HG02610 (cell line): ENCODE data around the gene SLC30A1.

ENCODE experiments used
- ATAC-seq: cut with Tn5 transposase; IDR thresholded peaks from one replicate; pipeline ENCODE4 v1.9.1; 2021; ENCODE audit warnings: mild to moderate bottlenecking, moderate library complexity; ENCODE audit not compliant: unreplicated experiment

Gene SLC30A1

DNA sequence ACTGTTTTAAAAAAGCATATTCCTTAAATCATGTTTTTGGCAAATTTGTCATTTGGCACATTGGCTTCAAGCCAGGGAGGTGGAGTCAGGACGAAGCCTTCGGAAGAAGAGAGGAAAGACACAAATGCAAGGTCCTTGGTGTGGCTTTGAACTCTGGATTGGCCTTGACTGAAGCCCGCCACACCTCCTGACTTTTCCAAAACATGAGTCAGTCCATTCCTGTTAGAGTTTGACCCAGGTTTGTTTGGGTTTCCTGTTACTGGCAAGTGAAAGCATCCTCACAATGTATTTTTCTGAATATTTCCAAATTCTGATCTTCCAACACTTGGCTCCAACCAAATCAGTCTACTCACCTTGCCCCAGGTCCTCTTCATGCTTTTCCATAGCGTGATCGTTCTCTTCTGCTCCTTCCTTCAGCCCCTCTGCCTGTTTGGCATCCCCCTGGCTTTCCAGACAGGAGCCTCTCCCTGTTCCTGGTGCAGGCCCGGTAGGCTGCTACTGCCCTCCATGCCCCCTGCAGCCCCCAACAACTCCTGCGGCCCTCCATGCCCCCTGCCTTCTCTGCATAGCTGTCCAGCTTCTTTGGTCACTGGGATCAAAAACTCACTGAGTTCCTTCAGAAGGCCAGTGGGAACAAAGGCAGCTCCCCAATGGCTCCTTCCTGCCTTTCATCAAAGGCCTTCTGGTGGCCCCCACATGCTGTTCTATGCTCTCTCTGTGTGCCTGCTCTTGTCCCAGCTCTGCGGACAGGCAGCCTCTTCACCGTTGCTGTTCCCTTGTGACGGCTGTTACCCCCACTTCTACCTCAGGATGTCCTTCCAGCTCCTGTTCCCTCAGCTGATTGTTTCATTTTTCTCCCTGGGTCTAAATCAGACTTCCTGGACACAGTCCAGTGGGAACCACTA lies 30.4 kb upstream of the SLC30A1 start:
- ATAC-seq, result no peak

DNA sequence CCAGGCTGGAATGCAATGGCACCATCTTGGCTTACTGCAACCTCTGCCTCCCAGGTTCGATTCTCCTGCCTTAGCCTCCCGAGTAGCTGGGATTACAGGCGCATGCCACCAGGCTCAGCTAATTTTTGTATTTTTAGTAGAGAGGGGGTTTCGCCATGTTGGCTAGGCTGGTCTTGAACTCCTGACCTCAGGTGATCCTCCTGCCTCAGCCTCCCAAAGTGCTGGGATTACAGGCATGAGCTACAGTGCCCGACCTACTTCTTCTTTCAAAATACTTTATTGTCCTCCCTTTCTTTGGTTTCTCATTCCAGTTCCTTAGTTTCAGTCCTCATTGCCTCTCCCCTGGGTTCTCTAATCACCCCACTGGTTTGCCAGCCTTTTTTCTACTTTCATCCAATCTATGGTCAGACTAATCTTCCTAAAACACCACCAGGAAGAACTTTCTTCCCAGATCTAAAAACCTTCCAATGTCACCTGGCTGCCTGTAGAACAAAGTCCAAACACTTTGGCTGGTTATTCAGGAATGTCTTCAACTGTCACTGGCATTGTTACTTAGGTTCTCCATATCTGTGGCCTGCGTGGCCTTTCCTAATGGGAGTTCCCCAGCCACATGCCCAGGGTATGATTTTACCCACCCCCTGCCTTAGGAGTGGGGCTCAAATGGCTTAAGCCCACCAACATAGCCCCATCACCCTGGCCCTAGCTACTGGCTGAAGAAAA lies 29.0 kb upstream of the SLC30A1 start:
- no peak for ATAC-seq

DNA sequence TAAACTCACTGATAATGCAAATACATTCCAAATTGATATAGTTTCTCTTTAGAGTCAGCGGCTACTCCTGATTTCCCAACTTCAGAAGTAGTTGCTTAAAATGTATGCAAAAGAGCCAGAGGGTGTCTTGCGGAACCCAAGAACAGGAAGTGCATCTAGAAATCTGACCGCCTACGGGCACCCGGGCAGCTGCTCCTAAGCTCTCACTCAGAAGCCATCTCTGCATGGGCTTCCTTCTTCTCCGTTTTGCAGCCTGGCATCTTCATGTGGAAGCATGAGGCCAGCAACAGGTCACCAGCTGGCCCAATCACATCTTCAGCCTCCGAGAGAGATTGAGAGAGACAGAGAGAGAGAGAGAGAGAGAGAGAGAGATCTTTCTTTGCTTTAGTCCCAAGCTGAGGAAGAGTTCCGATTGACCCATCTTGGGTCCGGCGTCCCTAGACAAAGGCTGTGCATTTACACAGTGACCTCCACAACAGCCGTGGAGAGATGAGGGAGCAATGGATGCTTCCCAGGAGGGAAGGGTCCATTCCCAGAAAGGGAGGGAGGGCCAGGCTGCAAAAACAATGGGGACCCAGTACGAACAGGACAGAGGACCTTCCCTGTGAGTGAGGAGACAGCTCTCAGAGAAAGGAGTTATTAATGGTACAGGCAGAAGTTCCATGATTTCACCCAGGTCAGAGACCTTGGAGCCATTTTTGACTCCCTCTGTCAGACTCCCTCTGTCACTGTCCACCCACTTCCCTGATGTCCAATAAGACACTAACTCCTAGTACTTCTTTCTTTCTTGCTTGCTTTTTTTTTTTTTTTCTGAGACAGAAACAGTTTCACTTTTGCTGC lies 28.2 kb upstream of the SLC30A1 start:
- peak; percentile 94 for ATAC-seq

DNA sequence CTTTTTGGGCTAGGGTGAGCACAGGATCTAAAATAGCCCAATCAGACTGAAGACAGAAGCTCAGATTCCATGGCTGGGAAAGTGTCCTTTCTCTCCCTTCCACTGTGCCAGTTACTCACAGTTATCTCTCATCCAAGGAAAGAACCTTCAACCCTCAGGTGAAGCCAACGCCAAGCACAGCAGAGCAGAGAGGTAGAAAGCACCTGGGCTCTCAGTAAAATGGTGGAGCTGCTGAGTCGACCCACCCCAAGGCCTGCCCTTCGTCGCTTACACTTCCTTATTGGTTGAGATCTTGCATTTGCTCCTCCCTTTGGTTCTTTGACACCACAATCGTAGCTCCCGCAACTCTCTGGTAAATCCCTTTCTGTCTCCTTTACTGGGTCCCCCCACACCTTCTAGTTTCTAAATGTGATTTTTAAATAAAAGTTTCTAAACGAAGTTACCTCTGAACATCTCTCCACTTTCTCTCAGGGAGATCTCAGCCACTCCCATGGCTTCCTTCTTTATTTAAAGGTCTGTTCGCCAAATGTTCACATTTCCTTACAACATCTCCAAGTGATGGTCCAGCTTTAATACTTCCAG lies 27.5 kb upstream of the SLC30A1 start:
- peak; percentile 90 for ATAC-seq

DNA sequence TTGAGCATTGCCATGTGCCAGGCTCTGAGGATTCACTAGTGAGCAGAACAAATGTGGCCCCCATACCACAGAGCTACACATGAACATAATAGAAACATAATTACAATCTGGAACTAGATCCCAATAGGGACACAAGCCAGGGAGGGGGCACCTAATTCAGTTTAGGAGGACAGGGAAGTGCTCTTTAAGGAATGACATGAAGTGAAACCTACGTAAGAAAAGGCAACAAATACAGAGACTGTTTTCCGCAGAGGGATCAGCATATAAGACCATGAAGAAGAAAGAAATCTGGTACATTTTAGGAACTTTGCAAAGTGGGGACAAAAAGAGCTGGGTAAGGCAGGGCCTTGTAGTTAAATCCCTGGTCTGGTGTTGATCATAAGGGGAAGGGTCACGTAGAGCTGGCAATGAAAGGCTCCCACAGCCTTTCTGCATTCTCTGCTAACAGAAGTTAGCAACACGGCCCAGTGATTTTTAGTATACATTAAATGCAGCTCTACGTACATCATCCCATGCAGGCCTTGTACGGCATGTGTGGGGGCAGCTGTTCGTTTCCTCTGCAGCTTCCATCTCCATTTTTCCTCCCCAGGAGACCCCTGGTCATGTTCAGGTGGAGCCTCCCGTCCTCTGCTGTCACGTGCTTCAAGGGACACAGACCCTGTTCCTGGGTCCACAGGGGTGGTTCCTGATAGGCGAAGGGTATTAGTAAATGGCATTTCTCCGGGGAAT lies 26.8 kb upstream of the SLC30A1 start:
- no peak for ATAC-seq

DNA sequence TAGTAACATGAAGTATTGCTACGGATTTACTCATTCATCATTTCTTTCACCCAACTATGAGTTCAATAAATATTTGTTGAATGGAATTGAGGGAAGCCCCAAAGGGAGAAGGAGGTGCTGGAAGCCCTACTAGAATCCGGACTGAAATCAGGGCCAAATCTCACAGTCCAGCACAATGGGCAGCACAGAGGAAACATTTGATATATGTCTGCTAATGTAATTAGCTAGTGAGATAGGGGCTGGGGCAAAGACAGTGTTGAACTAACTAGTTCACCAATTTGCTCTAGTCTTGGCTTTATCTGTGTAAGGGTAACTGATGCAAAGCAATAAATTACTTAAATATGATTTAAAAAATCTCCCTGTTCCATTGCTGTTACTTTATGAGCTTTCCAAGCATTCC lies 26.1 kb upstream of the SLC30A1 start:
- no peak for ATAC-seq

DNA sequence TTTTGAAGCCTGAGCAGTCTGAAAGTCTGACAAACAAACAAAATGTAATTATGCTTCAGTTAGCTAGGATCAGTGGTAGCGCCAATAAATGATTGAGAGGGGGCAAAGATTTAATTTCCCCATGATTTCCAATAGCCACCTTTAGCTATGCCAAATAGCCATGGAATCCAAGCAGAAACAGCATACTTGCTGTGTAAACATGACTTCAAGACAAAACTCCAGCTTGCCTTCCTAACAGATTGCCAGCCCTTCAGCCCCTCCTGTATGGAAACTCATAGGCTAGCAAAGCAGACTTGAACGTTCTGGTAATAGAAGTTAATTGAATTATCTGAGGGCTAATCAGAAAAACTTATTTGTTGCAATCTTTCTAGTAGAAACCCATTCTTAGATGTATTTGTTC lies 25.6 kb upstream of the SLC30A1 start:
- ATAC-seq, result no peak

DNA sequence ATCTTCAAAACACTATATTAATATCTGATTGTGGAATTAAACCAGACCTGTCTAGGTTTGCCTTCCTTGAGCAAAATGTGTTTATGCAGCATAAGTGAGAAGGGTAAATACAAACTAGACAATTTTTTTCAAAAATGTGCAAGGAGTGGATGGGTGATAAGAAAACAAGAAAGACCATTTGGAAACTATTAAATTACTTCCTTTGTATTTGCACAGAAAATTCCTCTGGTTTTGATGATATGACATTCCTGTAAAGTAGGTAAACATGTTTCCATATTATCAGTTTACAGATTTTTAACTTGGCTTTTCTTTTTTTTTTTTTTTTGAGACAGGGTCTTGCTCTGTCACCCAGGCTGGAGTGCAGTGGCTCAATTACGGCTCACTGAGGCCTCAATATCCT lies 24.8 kb upstream of the SLC30A1 start:
- ATAC-seq, result no peak

DNA sequence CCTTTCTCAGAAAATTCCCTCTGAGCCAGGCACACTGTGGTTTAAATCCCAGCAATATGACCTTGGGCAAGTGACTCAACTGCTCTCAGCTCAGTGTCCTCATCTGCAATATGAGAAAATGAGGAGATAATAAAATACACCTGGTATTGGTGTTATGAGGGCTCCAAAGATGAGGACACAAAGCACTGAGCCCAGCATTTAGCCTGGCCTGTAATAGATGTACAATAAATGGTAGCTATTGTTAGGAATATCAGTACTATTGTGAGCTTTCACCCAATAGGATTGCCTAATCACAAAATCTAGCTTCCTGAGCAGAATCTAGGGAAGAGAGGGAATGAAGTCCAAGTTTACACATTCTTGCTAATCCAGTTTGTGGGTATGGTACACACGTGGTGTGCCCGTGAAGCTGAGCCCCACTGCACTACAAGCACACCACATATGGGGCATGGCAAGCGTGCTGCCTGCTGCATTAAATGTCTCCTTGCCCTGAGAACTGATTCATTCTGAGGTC lies 24.3 kb upstream of the SLC30A1 start:
- no peak for ATAC-seq

DNA sequence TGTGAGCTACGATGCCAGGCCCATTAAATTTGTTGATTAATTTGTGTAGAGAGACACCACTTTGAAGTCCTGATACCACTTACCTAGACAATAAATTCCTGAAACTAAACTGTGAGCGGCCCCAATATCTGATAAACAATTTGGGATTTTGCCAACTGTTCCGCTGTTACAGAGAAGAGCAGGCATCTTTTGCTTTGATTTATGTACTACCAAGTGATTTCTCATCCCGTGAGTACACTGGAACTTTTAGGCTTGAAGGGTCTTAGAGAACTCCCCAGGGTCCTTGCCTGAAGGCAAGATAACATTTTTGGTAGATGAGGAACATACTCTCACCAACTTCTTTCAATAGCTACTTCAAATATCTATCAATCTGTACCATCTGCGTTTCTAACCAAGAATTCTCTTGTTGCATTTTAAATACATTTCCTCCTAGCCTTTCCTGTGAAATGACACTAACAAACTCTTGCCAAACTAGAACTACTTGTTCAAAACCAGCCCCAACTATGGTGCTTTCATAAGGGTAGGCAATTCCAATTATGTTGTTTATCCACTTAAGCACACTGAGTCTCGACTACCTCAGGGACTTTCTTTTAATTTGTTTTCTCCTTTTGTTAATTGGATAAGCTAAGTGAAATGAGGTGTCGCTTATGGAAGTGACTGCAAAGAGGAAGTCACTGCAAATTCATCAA lies 23.2 kb upstream of the SLC30A1 start:
- no peak for ATAC-seq

DNA sequence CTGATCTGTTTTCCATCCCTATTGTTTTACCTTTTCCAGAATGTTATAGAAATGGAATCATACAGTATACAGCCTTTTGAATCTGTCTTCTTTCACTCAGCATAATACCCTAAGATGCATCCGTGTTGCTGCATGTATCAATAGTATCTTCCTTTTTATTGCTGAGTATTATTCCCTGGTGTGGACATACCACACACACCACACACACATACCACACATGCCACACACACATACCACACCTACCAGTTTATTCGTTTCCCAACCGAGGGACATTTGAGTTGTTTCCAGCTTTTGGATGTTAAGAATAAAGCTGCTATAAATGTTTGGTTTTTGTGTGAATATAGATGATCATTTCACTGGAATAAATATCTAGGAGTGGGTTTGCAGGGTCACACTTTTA lies 22.2 kb upstream of the SLC30A1 start:
- no peak for ATAC-seq

DNA sequence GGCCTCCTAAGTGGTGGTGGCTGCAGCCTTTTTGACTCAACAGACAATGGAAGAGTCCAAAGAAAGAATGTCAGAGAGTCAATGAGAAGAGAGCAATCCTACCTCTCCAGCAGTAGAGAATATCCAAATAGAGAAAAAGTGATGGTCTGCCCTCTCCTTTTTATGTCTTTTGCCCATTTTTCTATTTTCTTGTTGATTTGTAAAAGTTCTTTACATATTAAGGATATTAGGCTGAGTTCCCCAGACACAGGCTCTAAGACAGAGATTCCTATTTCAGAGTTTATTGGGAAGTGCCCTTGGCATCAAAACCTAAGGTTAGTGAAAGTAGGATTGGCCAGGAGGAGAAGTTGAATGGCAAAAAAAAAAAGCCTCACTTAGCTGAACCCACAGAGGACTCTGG lies 20.3 kb upstream of the SLC30A1 start:
- ATAC-seq, result no peak

DNA sequence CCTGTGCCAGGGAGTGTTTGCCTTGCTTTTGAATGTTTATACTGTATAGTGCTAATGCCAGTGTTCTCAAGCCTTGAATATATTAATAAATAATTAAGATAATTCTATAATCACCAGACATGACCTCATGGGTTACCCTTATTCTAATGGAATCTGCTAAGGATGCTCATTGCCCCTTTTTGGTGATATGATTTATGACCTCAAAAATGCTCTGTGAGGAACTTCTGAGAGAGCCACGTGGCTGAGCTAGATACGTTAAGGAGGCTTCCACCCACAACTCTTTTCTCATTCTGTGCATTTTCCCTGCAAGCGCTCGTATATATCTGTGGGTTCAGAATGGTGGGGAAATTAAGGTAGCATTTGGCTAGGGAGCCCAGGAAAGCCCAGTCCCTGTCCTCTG lies 19.6 kb upstream of the SLC30A1 start:
- ATAC-seq, result no peak

DNA sequence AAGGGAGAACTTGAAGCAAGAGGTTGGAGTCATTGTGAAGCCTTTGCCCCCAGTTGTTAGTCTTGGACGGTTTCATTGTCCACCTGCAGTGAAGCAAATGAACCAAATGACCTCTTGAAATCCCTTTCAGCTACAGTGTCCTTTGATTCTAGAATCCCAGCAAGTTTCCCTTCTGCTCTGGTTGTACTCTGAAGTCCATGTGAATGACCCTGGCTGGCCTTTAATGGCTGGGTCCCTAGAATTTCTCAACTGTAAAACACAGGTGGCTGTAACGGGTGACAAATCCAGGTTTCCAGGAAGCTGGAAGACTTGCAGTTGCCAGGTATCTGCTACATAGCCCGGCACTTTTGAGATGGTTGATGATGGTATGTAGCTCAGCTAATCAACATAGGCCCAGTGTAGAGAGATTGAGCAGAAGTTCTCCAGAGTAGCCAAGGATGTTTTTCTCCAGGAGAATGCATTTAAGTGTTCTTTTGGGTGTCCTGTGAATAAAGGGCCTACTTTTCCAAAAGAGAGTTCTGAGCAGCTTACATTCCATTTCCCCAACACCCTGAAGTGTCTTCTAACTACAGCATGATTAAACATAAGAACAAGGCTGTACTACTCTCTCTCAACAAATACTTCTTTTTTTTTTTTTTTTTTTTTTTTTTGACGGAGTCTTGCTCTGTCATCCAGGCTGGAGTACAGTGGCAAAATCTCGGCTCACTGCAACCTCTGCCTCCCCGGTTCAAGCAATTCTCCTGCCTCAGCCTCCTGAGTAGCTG lies 17.6 kb upstream of the SLC30A1 start:
- no peak for ATAC-seq

DNA sequence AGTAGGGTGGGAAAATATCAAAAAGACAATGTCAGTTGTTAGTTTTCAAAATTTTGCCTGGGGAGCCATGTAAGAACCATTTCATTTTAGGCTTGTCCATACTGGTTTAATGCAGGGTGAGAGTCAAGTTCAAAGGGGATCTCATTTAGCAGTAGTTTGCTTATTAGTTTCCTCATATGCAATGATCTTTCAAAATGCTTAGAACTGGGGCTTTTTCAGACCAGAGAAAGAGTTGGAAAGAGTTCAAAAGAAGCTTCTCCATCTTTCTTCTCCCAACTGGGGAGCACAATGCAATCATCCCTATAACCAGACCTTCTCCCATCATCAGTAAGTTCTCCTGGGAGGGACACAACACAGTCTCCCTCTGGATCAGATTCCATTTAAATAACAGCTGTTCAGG lies 16.5 kb upstream of the SLC30A1 start:
- ATAC-seq, result no peak

DNA sequence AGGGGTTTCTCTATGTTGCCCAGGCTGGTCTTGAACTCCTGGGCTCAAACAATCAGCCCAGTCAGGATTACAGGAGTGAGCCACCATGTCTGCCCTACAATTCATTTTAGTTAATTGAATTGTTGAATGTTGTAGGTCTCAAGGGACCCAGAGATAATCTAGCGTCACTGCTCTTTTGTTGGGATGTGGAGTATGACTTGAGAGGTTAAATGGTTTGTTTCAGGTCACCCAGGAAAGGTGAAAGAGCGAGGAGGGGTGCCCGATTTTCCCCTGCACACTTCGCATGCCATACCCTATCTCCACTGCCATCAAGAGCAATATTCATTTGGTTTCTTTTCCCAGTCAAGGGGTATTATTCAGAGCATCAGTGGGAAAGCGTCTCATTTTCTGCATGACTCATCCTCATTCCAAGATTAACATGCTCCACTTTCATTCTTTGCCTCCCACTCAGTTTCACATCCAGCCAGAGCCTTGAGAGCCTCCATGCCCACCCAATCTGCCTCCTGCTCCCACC lies 13.1 kb upstream of the SLC30A1 start:
- no peak for ATAC-seq

DNA sequence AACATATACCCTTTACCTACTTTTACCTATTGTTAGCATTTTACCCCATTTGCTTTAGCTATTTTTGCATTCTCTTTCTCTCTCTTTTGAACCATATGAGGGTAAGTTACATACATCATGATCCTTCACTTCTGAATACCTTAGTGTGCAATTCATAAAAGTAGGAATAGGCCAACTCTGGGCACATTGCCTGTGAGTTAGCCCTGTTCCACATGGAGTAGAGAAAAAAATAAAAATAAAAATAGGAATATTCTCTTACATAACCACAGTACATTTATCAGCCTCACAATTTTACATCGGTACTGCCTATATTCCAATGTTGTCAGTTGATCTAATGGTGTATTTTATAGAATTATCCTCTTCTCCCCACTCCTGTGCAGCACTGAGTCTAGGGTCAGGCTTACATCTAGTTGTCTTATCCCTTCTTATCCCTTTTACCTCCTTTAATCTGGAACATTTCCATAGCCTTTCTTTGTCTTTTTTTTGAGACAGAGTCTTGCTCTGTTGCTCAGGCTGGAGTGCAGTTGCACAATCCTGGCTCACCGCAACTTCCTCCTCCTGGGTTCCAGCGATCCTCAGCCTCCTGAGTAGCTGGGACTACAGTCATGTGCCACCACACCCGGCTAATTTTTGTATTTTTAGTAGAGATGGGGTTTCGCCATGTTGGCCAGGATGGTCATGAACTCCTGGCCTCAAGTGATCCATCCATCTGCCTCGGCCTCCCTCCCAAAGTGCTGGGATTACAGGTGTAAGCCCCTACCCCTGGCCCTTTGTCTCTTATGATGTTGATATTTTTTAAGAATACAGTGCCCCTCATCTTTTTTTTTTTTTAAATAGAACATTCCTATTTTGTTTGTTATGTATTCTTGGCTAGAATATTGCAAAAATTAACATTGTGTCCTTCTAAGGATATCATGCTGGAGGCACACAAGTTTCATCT lies 11.1 kb upstream of the SLC30A1 start:
- no peak for ATAC-seq

DNA sequence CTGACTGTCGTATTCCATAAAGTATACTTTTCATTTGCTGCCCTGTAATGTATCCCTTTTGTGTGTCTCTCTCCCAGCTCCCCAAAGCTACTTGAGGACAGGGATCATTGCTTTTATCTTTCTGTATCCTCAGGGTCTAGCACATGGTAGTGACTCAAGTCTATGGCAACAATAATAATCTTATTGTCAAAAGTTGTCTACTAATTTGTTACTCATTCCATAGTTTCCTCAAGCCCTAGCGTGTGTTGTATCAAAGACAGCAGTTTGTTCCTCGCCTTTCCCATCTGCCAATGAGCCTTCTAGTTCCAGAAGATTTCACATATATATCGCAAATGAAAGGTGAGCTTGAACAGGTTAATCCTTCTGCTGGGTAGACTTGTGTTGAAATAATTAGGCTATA lies 9.8 kb upstream of the SLC30A1 start:
- no peak for ATAC-seq
